Pancreas (tissue), 10 donors: Measurements from ENCODE around the gene PAPOLB. TPM values are rescaled to one million over a fixed set of nuclear protein-coding genes. Genes with fewer than 3 reads are reported as not detected.

ENCODE experiments used
- ATAC-seq, 4 donors: fragments of 200-7000 bp; cut with Tn5 transposase; one replicate each; pipeline versions ENCODE4 v1.8.0 to v1.9.1; 2020; ENCODE audit warnings: mild to moderate bottlenecking in 4 of 4, moderate library complexity in 4 of 4
- DNase-seq, 6 donors: peaks; one replicate each; pipeline ENCODE4 v3.0.0-alpha.2; 2020
- FAIRE-seq: peaks from 2 replicates; lab custom pipeline; 2012; peaks lifted over from hg19 to GRCh38; lab: Jason Lieb, UNC
- H3K27ac ChIP-seq, 4 donors: fragments of 200-600 bp; sonication (generic); 1 replicate in 3 of 4; 2 replicates in 1 of 4; pipeline versions ENCODE4 v1.5.0 to v1.8.0; 2020
- H3K27me3 ChIP-seq, 4 donors: fragments of 200-600 bp; one replicate each; pipeline ENCODE4 v1.8.0; 2021
- H3K36me3 ChIP-seq, 3 donors: fragments of 200-600 bp; sonication (generic) in 1 of 3; one replicate each; pipeline versions ENCODE4 v1.5.0 to v1.8.0; 2020 to 2021
- H3K4me1 ChIP-seq, 3 donors: fragments of 200-600 bp; one replicate each; pipeline ENCODE4 v1.8.0; 2021
- H3K4me3 ChIP-seq, 4 donors: fragments of 200-600 bp; sonication (generic) in 2 of 4; one replicate each; pipeline versions ENCODE4 v1.5.0 to v1.8.0; 2020 to 2021
- H3K9me3 ChIP-seq, 4 donors: fragments of 200-600 bp; one replicate each; pipeline ENCODE4 v1.8.0; 2021
- CTCF ChIP-seq, 4 donors: fragments of 200-600 bp; sonication (generic) in 3 of 4; IDR thresholded peaks; one replicate each; pipeline versions ENCODE4 v1.5.0 to v1.8.0; 2021; ENCODE audit warnings: antibody characterized with exemption in 4 of 4
- WGBS, 2 donors: extraction: QIAGEN DNeasy Blood & Tissue Kit; methylation state at CpG; one replicate each; pipeline ENCODE4 v1.1.7; 2013; 5-methylcytosine and 5-hydroxymethylcytosine counted together
- intact Hi-C, 3 donors: fragments of 100-400 bp; cut with DNase I; formaldehyde crosslinking; loops; one replicate each; pipeline versions ENCODE4 v1.11.1 to v1.14.2; 2022
- polyA plus RNA-seq, 2 donors: library from polyadenylated mRNA; stranded (reverse); fragments of 200-250 nt; gene quantifications; one replicate each; pipeline ENCODE4 v1.2.3, GENCODE V29; 2013
- total RNA-seq, 6 donors: library from RNA; stranded (reverse); fragmentation: NEBNext Ultra II Directional in 4 of 6; extraction: Animal tissue kit (Norgen Biotek cat#: 25700) in 4 of 6; gene quantifications; one replicate each; pipeline versions ENCODE4 v1.2.1 to v1.2.4, GENCODE V29; 2021 to 2023
- donor health status: healthy with polysubstance abuse.
- donor health status: DM: no; HTN: no; CAD: no; lungs with moderate emphysema.
- donor health status: DM: no; HTN: no; CAD: no.
- donor health status: control.
- donor health status: control.
- donor health status: Bipolar disorder and iron deficiency.
- donor health status: DM: yes; HTN: yes; CAD: no.
- donor health status: DM: no; HTN: no; CAD: no.
- donor health status: DM: no; HTN: no; CAD: no.
- donor health status: DM: yes; HTN: yes; CAD: no.

PAPOLB gene
- total and polyA plus RNA-seq, 8 donors: 0.03 to 0.09 (median 0.05) TPM; not detected in 5

- no peaks in the 10 kb centered on the region for H3K27me3 ChIP-seq
- peaks cover 0 to 1% (median 0%) of the 10 kb centered on the region in 3 donors for H3K4me1 ChIP-seq
- ATAC-seq (no peak), FAIRE-seq (no peak), DNase-seq (no peak)
- 55 to 61% methylated on average over 3 of the region's 3 CpGs for WGBS, 2 donors
- H3K36me3 ChIP-seq: no peaks in the 10 kb centered on the region
- no peak overlapping the region for H3K4me3 ChIP-seq
- intact Hi-C loops: no loop called here
- no peaks in the 10 kb centered on the region for H3K9me3 ChIP-seq
- H3K27ac ChIP-seq: no peak overlapping the region
- TF ChIP-seq CTCF (IDR thresholded peaks at IDR 0.05): no peak
These were observed 26.3 kb upstream of the PAPOLB start for GRCh38 chr7:4888161-4888560.

- Histone ChIP-seq H3K4me3 (no peak overlapping the region), H3K9me3 (no peaks in the 10 kb centered on the region), H3K36me3 (no peaks in the 10 kb centered on the region), H3K27ac (no peak overlapping the region), H3K27me3 (no peaks in the 10 kb centered on the region), H3K4me1 (peaks cover 0 to 7% (median 0%) of the 10 kb centered on the region in 3 donors)
- TF ChIP-seq CTCF (IDR thresholded peaks at IDR 0.05): no peak
- ATAC-seq (no peak), DNase-seq (no peak), FAIRE-seq (no peak)
- intact Hi-C loops: no loop called here
- 59% methylated on average over 1 of the region's 1 CpG for WGBS, 2 donors
These were observed 24.8 kb upstream of the PAPOLB start for GRCh38 chr7:4886671-4887070.

GRCh38 chr7:4885317-4885807 lies 23.5 kb upstream of the PAPOLB start:
- WGBS, 2 donors: 80 to 85% methylated on average over 7 of the region's 7 CpGs
- TF ChIP-seq CTCF (IDR thresholded peaks at IDR 0.05): no peak
- FAIRE-seq: no peak

GRCh38 chr7:4884164-4884563 lies 22.3 kb upstream of the PAPOLB start:
- peaks cover 0 to 7% (median 0%) of the 10 kb centered on the region in 3 donors for H3K4me1 ChIP-seq
- WGBS, 2 donors: 27 to 37% methylated on average over 10 of the region's 10 CpGs
- DNase-seq: no peak
- no peak overlapping the region for H3K27ac ChIP-seq
- no peaks in the 10 kb centered on the region for H3K36me3 ChIP-seq
- no peak for ATAC-seq
- H3K27me3 ChIP-seq: no peaks in the 10 kb centered on the region
- FAIRE-seq: no peak
- no peak overlapping the region for H3K4me3 ChIP-seq
- no peak for TF ChIP-seq CTCF (IDR thresholded peaks at IDR 0.05)
- intact Hi-C loops: no loop called here
- H3K9me3 ChIP-seq: no peaks in the 10 kb centered on the region

More at GRCh38 chr7:4885317-4885807, 23.5 kb upstream of the PAPOLB start:
- DNase-seq (no peak), ATAC-seq (no peak)
- no peak overlapping the region for H3K4me3 ChIP-seq
- H3K4me1 ChIP-seq: peaks cover 0 to 7% (median 0%) of the 10 kb centered on the region in 3 donors
- H3K9me3 ChIP-seq: no peaks in the 10 kb centered on the region
- intact Hi-C loops: no loop called here
- no peaks in the 10 kb centered on the region for H3K36me3 ChIP-seq
- no peak overlapping the region for H3K27ac ChIP-seq
- no peaks in the 10 kb centered on the region for H3K27me3 ChIP-seq

- peaks cover 0 to 7% (median 0%) of the 10 kb centered on the region in 3 donors for H3K4me1 ChIP-seq
- no peaks in the 10 kb centered on the region for H3K27me3 ChIP-seq
- peak; percentile 93 to 98 (median 94) for DNase-seq
- FAIRE-seq: no peak
- peak within 1 kb of the TSS; percentile 28 to 64 (median 54) for H3K4me3 ChIP-seq
- TF ChIP-seq CTCF (IDR thresholded peaks at IDR 0.05): peak; percentile 65 to 91 (median 83)
- no peaks in the 10 kb centered on the region for H3K36me3 ChIP-seq
- intact Hi-C loops: no loop called here
- ATAC-seq: peak; percentile 97 to 99 (median 98)
- no peaks in the 10 kb centered on the region for H3K9me3 ChIP-seq
- peak within 1 kb of the TSS in 1 of 4 donors; percentile 17 for H3K27ac ChIP-seq
- 4 to 5% methylated on average over 58 to 72 of the region's 72 CpGs for WGBS, 2 donors
These were observed 21.7 kb upstream of the PAPOLB start, which contains the start of gene RADIL for GRCh38 chr7:4883372-4884144. Gene RADIL, minus strand, starts transcription at chr7:4883716. Its CDS starts 5,577 bp downstream, at chr7:4878139.
